ENCODE measurements around the gene ZSWIM1. TPM values are rescaled to one million over a fixed set of nuclear protein-coding genes. Genes with fewer than 3 reads are reported as not detected.
A peak's percentile ranks its signal among the peaks of the same experiment; 100 is the strongest.

The ZSWIM1 gene
- total RNA-seq, 1 donor from 2014 or later, result 17.3 TPM

GRCh38 chr20:45909817-45910669, 29.0 kb downstream of the ZSWIM1 start:
- H3K36me3 Mint-ChIP-seq, result peaks cover 10% of the 10 kb centered on the region
- H3K4me3 Mint-ChIP-seq, result peak overlapping the region; percentile 93
- no peak for DNase-seq (ENCODE audit: extremely low spot score, unreplicated experiment)
- peak overlapping the region; percentile 86 for H3K27ac Mint-ChIP-seq
- H3K9me3 Mint-ChIP-seq, result no peaks in the 10 kb centered on the region
- H3K27me3 Mint-ChIP-seq, result no peaks in the 10 kb centered on the region
- TF ChIP-seq, protein P1, sequence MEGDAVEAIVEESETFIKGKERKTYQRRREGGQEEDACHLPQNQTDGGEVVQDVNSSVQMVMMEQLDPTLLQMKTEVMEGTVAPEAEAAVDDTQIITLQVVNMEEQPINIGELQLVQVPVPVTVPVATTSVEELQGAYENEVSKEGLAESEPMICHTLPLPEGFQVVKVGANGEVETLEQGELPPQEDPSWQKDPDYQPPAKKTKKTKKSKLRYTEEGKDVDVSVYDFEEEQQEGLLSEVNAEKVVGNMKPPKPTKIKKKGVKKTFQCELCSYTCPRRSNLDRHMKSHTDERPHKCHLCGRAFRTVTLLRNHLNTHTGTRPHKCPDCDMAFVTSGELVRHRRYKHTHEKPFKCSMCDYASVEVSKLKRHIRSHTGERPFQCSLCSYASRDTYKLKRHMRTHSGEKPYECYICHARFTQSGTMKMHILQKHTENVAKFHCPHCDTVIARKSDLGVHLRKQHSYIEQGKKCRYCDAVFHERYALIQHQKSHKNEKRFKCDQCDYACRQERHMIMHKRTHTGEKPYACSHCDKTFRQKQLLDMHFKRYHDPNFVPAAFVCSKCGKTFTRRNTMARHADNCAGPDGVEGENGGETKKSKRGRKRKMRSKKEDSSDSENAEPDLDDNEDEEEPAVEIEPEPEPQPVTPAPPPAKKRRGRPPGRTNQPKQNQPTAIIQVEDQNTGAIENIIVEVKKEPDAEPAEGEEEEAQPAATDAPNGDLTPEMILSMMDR (conservative IDR thresholded peaks at IDR 0.05), result no peak
- H3K4me1 Mint-ChIP-seq (ENCODE audit: unreplicated experiment), result peaks cover 14% of the 10 kb centered on the region

GRCh38 chr20:45910670-45911485, 29.9 kb downstream of the ZSWIM1 start:
- H3K27me3 Mint-ChIP-seq, result no peaks in the 10 kb centered on the region
- H3K36me3 Mint-ChIP-seq, result peaks cover 10% of the 10 kb centered on the region
- TF ChIP-seq, protein P1 (conservative IDR thresholded peaks at IDR 0.05), result no peak
- H3K9me3 Mint-ChIP-seq, result no peaks in the 10 kb centered on the region
- H3K4me3 Mint-ChIP-seq, result peak overlapping the region; percentile 93
- H3K4me1 Mint-ChIP-seq (ENCODE audit: unreplicated experiment), result peaks cover 14% of the 10 kb centered on the region
- H3K27ac Mint-ChIP-seq, result peak overlapping the region; percentile 86
- peak; percentile 99 for DNase-seq (ENCODE audit: extremely low spot score, unreplicated experiment)

DNA sequence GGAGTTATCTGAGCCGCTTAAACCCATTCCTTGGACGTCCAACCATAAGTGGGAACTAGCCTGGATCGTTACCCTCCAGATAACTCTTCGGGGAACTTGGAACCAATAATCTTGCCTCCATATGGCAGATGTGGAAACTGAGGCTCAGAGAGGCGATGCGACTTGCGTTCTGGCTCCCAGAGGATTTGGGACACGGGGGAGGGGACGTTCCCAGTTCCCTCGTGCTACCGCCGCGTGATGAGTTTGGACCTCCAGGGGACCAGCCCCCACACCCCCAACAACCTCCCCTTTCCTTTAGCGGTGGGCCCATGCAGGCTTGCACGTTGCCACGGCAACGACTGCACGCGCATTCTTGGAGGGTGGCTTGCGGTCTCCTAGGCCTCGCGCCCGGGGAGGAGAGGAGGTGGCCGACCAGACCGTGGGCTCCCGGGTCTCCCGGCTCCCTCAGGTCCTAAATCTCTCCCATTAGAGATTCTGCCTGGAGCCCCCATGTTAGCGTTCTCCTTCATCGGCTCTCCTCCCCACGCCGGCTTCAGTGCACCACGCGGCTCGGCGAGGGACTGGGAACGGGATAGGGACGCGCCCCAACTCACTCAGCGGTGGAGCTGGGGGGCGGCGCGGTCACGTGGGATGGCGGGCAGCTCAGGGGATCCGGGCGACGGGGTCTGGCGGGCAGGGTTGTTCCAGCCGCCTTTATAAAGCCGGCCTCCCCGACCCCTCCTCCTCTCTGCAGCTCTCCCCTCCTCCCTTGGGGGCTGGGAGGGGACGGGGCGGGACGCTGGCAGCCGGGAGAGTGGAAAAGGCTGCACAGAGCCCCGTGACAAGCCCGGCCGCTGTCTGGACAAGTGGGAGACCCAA, 30.7 kb downstream of the ZSWIM1 start, which contains the start of gene PLTP:
Gene PLTP, minus strand, starts transcription at position 670 of the 858 bp plus-strand sequence. CDS start 703 bp downstream, outside the sequence.
- Mint-ChIP-seq H3K4me3 (peak within 1 kb of the TSS; percentile 93), H3K36me3 (peaks cover 10% of the 10 kb centered on the region), H3K27me3 (no peaks in the 10 kb centered on the region), H3K4me1 (ENCODE audit: unreplicated experiment) (peaks cover 14% of the 10 kb centered on the region), H3K9me3 (no peaks in the 10 kb centered on the region), H3K27ac (peak within 1 kb of the TSS; percentile 86)
- TF ChIP-seq, protein P1 (conservative IDR thresholded peaks at IDR 0.05), result no peak
- DNase-seq (ENCODE audit: extremely low spot score, unreplicated experiment), result peak; percentile 81

DNA sequence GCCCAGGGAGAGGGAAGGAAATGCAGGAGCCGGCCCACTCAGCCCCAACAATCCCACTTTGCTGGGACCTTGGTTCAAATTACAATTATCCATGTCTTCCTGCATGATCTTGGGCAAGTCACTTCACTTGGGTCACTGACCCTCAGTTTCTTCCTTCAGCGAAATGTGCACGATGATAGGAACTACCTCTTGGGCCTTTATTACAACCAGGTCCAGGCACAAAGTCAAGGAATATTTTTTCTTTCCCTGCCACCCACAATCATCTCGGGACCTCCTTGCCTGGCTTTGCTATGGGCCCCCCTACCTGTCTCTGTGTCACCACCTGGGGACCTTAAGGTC, 31.3 kb downstream of the ZSWIM1 start:
- H3K27me3 Mint-ChIP-seq, result no peaks in the 10 kb centered on the region
- no peak for DNase-seq (ENCODE audit: extremely low spot score, unreplicated experiment)
- H3K4me3 Mint-ChIP-seq, result peak overlapping the region; percentile 93
- H3K9me3 Mint-ChIP-seq, result no peaks in the 10 kb centered on the region
- H3K27ac Mint-ChIP-seq, result peak overlapping the region; percentile 53
- TF ChIP-seq, protein P1 (conservative IDR thresholded peaks at IDR 0.05), result no peak
- peaks cover 10% of the 10 kb centered on the region for H3K36me3 Mint-ChIP-seq
- H3K4me1 Mint-ChIP-seq (ENCODE audit: unreplicated experiment), result peaks cover 14% of the 10 kb centered on the region

GRCh38 chr20:45913116-45913515, 32.1 kb downstream of the ZSWIM1 start:
- Mint-ChIP-seq H3K9me3 (no peaks in the 10 kb centered on the region), H3K4me1 (ENCODE audit: unreplicated experiment) (peaks cover 14% of the 10 kb centered on the region), H3K27ac (no peak overlapping the region), H3K4me3 (peak overlapping the region; percentile 65), H3K36me3 (peaks cover 7% of the 10 kb centered on the region), H3K27me3 (no peaks in the 10 kb centered on the region)
- no peak for DNase-seq (ENCODE audit: extremely low spot score, unreplicated experiment)
- TF ChIP-seq, protein P1 (conservative IDR thresholded peaks at IDR 0.05), result no peak
